NB4 (cell line): ENCODE data around the gene RAN.
"Not testable (repeated sequence)": the region's sequence is repeated elsewhere in the genome, so short reads cannot be mapped to it uniquely, and the experiment has no call there.

ENCODE experiments used
- CTCF ChIP-seq: IDR thresholded peaks from one replicate; pipeline ENCODE4 v1.5.1; 2012; ENCODE audit warnings: low read depth, low read length
- POLR2A ChIP-seq: IDR thresholded peaks from 2 replicates; pipeline ENCODE4 v1.6.1; 2011; ENCODE audit warnings: mild to moderate bottlenecking; ENCODE audit not compliant: insufficient read length; ENCODE audit errors: extremely low read depth

- not testable (repeated sequence) for TF ChIP-seq POLR2A, CTCF
These were observed 23.0 kb upstream of the RAN start for GRCh38 chr12:130848785-130849305.
